Astrocyte of the spinal cord (primary cell): Measurements from ENCODE around the gene HSFX4.
"Not testable (repeated sequence)": the region's sequence is repeated elsewhere in the genome, so short reads cannot be mapped to it uniquely, and the experiment has no call there.

Experiments used
- DNase-seq: peaks from one replicate; pipeline ENCODE4 v3.0.0; 2011; ENCODE audit warnings: low read depth, low spot score
- H3K4me3 ChIP-seq: 2 replicates; pipeline ENCODE4 v1.5.1; 2011; ENCODE audit warnings: low read depth, mild to moderate bottlenecking, low read length, moderate library complexity
- CTCF ChIP-seq: IDR thresholded peaks from 2 replicates; pipeline ENCODE4 v1.5.1; 2012; ENCODE audit warnings: low read depth, mild to moderate bottlenecking, low read length, inconsistent platforms
- in situ Hi-C: cut with HindIII; loops from 2 replicates; pipeline ENCODE4 v1.10.0; 2017; ENCODE audit warnings: low sequenced_read_pairs

The HSFX4 gene

GRCh38 chrX:149909324-149910177 is 19.8 kb upstream of the HSFX4 start:
- H3K4me3 ChIP-seq = no peak overlapping the region
- no peak for DNase-seq
- TF ChIP-seq CTCF = no peak
- in situ Hi-C loops = no loop called here

GRCh38 chrX:149910178-149910695 is 19.1 kb upstream of the HSFX4 start:
- no peak for DNase-seq
- in situ Hi-C loops = no loop called here
- H3K4me3 ChIP-seq = no peak overlapping the region
- no peak for TF ChIP-seq CTCF

GRCh38 chrX:149916745-149917392 is 12.5 kb upstream of the HSFX4 start:
- H3K4me3 ChIP-seq = no peak overlapping the region
- no peak for TF ChIP-seq CTCF
- in situ Hi-C loops = no loop called here
- no peak for DNase-seq

- H3K4me3 ChIP-seq, in situ Hi-C loops, DNase-seq: not testable (repeated sequence)
These were observed 5.5 kb upstream of the HSFX4 start for GRCh38 chrX:149923836-149924235.

GRCh38 chrX:149924434-149924833 is 4.9 kb upstream of the HSFX4 start:
- H3K4me3 ChIP-seq, in situ Hi-C loops, DNase-seq: not testable (repeated sequence)

- DNase-seq, in situ Hi-C loops, H3K4me3 ChIP-seq: not testable (repeated sequence)
These were observed 2.0 kb upstream of the HSFX4 start for GRCh38 chrX:149927245-149927963.

- H3K4me3 ChIP-seq, DNase-seq, in situ Hi-C loops: not testable (repeated sequence)
These were observed 1.5 kb upstream of the HSFX4 start for GRCh38 chrX:149927964-149928258.

GRCh38 chrX:149928635-149929034 is 738 bp upstream of the HSFX4 start:
- DNase-seq, H3K4me3 ChIP-seq, in situ Hi-C loops: not testable (repeated sequence)

GRCh38 chrX:149931355-149931754 is 2.0 kb downstream of the HSFX4 start:
- in situ Hi-C loops, DNase-seq, H3K4me3 ChIP-seq: not testable (repeated sequence)

- in situ Hi-C loops, H3K4me3 ChIP-seq: not testable (repeated sequence)
These were observed 2.8 kb downstream of the HSFX4 start for GRCh38 chrX:149932150-149932549.

GRCh38 chrX:149932970-149933369 is 3.6 kb downstream of the HSFX4 start:
- H3K4me3 ChIP-seq, DNase-seq, in situ Hi-C loops: not testable (repeated sequence)

More at GRCh38 chrX:149932150-149932549, 2.8 kb downstream of the HSFX4 start:
- DNase-seq = not testable (repeated sequence)

- in situ Hi-C loops, H3K4me3 ChIP-seq, DNase-seq: not testable (repeated sequence)
These were observed 4.2 kb downstream of the HSFX4 start for GRCh38 chrX:149933547-149933946.

- DNase-seq, in situ Hi-C loops: not testable (repeated sequence)
- H3K4me3 ChIP-seq = peak overlapping the region; percentile 79
These were observed 8.0 kb downstream of the HSFX4 start for GRCh38 chrX:149937328-149937727.
